ENCODE measurements around the gene STAMBPL1.
"Not testable (repeated sequence)": the region's sequence is repeated elsewhere in the genome, so short reads cannot be mapped to it uniquely, and the experiment has no call there.

The STAMBPL1 gene

GRCh38 chr10:88926566-88927415 is 46.7 kb downstream of the STAMBPL1 start:
- DNase-seq: no peak

- DNase-seq: no peak
Observed at GRCh38 chr10:88927416-88927690, 47.3 kb downstream of the STAMBPL1 start.

GRCh38 chr10:88928254-88928653 is 48.2 kb downstream of the STAMBPL1 start:
- DNase-seq: no peak

GRCh38 chr10:88931548-88931947 is 51.5 kb downstream of the STAMBPL1 start:
- DNase-seq: no peak

- not testable (repeated sequence) for DNase-seq
Observed at GRCh38 chr10:88932029-88932428, 52.0 kb downstream of the STAMBPL1 start.

- DNase-seq: peak; percentile 16
Observed at GRCh38 chr10:88932539-88933256, 52.7 kb downstream of the STAMBPL1 start.

- DNase-seq: no peak
Observed at GRCh38 chr10:88933564-88933963, 53.5 kb downstream of the STAMBPL1 start.

GRCh38 chr10:88934900-88935672 is 55.0 kb downstream of the STAMBPL1 start:
- peak; percentile 47 for DNase-seq

GRCh38 chr10:88936656-88937055 is 56.6 kb downstream of the STAMBPL1 start:
- no peak for DNase-seq

- no peak for DNase-seq
Observed at GRCh38 chr10:88938039-88938438, 58.0 kb downstream of the STAMBPL1 start.

- DNase-seq: no peak
Observed at GRCh38 chr10:88938938-88939337, 58.9 kb downstream of the STAMBPL1 start.

- no peak for DNase-seq
Observed at GRCh38 chr10:88941026-88941425, 61.0 kb downstream of the STAMBPL1 start.

GRCh38 chr10:88943778-88944177 is 63.7 kb downstream of the STAMBPL1 start:
- no peak for DNase-seq

- no peak for DNase-seq
Observed at GRCh38 chr10:88944813-88945212, 64.8 kb downstream of the STAMBPL1 start.

- no peak for DNase-seq
Observed at GRCh38 chr10:88946200-88946599, 66.2 kb downstream of the STAMBPL1 start.

- no peak for DNase-seq
Observed at GRCh38 chr10:88946965-88947590, 67.0 kb downstream of the STAMBPL1 start.

GRCh38 chr10:88949051-88949450 is 69.0 kb downstream of the STAMBPL1 start:
- no peak for DNase-seq

GRCh38 chr10:88949912-88950837 is 70.1 kb downstream of the STAMBPL1 start:
- no peak for DNase-seq

GRCh38 chr10:88952647-88953111 is 72.6 kb downstream of the STAMBPL1 start, which contains the start of gene ACTA2:
TSS of gene ACTA2 (minus strand) at chr10:88952773. CDS start at chr10:88948930, 3,843 bp downstream.
- DNase-seq: no peak

- DNase-seq: no peak
Observed at GRCh38 chr10:88953662-88954061, 73.6 kb downstream of the STAMBPL1 start.

- no peak for DNase-seq
Observed at GRCh38 chr10:88954458-88955083, 74.5 kb downstream of the STAMBPL1 start.
